Common myeloid progenitor, CD34-positive (primary cell): ENCODE results near the gene MMP15.
"Not testable (repeated sequence)": the region's sequence is repeated elsewhere in the genome, so short reads cannot be mapped to it uniquely, and the experiment has no call there.

Experiments
- CTCF ChIA-PET: fragments of 350-600 bp; sonication (Branson Sonifier 250); formaldehyde crosslinking; loops from one replicate; lab custom pipeline; 2021; ENCODE audit warnings: antibody characterized with exemption; lab: Charles Lee
- POLR2A ChIA-PET: fragments of 350-600 bp; sonication (Branson Sonifier 250); formaldehyde crosslinking; loops from one replicate; lab custom pipeline; 2021; ENCODE audit warnings: antibody characterized with exemption; lab: Charles Lee
- DNase-seq, 3 donors: peaks; one replicate each; pipeline versions ENCODE4 v3.0.0 to v3.0.0-alpha.2; 2013
- H3K27ac ChIP-seq, 2 experiments: 1 replicate in 1 of 2; 2 replicates in 1 of 2; pipeline ENCODE4 v1.7.0; 2013; ENCODE audit warnings: inconsistent platforms in 2 of 2, low read length in 2 of 2, mild to moderate bottlenecking in 2 of 2, low read depth in 1 of 2, moderate library complexity in 1 of 2; ENCODE audit not compliant: severe bottlenecking in 2 of 2, insufficient read depth in 1 of 2, poor library complexity in 1 of 2
- H3K27me3 ChIP-seq, 5 experiments: replicated peaks in 2 of 5; 1 replicate in 3 of 5; 2 replicates in 2 of 5; pipeline versions ENCODE4 v1.6.1 to v1.7.0; 2013; ENCODE audit warnings: low read length in 4 of 5, mild to moderate bottlenecking in 2 of 5, moderate library complexity in 2 of 5, inconsistent platforms in 1 of 5; ENCODE audit not compliant: insufficient read depth in 5 of 5, control insufficient read depth in 4 of 5
- H3K36me3 ChIP-seq, 4 experiments: 1 replicate in 2 of 4; 2 replicates in 2 of 4; pipeline versions ENCODE4 v1.6.1 to v1.7.0; 2013; ENCODE audit warnings: low read length in 3 of 4, control low read depth in 1 of 4, mild to moderate bottlenecking in 1 of 4; ENCODE audit not compliant: control insufficient read depth in 4 of 4, insufficient read depth in 4 of 4
- H3K4me1 ChIP-seq, 4 experiments: 1 replicate in 3 of 4; 2 replicates in 1 of 4; pipeline versions ENCODE4 v1.6.1 to v1.7.1; 2013; ENCODE audit warnings: low read length in 3 of 4, mild to moderate bottlenecking in 3 of 4, control low read depth in 1 of 4, inconsistent platforms in 1 of 4, moderate library complexity in 1 of 4; ENCODE audit not compliant: control insufficient read depth in 4 of 4, insufficient read depth in 4 of 4; ENCODE audit errors: control extremely low read depth in 1 of 4
- H3K4me3 ChIP-seq, 7 experiments: 1 replicate in 4 of 7; 2 replicates in 3 of 7; pipeline versions ENCODE4 v1.5.1 to v1.7.0; 2013; ENCODE audit warnings: mild to moderate bottlenecking in 7 of 7, low read length in 6 of 7, moderate library complexity in 6 of 7, inconsistent platforms in 2 of 7, low read depth in 2 of 7, control low read depth in 1 of 7; ENCODE audit not compliant: insufficient read depth in 4 of 7, control insufficient read depth in 1 of 7; ENCODE audit errors: extremely low read depth in 1 of 7
- H3K9me3 ChIP-seq, 5 experiments: 1 replicate in 4 of 5; 2 replicates in 1 of 5; pipeline versions ENCODE4 v1.6.1 to v1.7.1; 2013; ENCODE audit warnings: low read length in 4 of 5, mild to moderate bottlenecking in 2 of 5, inconsistent platforms in 1 of 5, low read depth in 1 of 5, moderate library complexity in 1 of 5; ENCODE audit not compliant: control insufficient read depth in 4 of 5, insufficient read depth in 2 of 5; ENCODE audit errors: control extremely low read depth in 1 of 5
- WGBS: methylation state at CpG from one replicate; pipeline ENCODE4 v1.1.5; 2013; ENCODE audit not compliant: insufficient coverage; 5-methylcytosine and 5-hydroxymethylcytosine counted together

Gene MMP15

GRCh38 chr16:58085171-58085570 lies 59.6 kb downstream of the MMP15 start:
- 91% methylated on average over 7 of the region's 11 CpGs for WGBS
- Histone ChIP-seq H3K27me3 (no peaks in the 10 kb centered on the region), H3K4me1 (peaks cover 0 to 7% (median 4%) of the 10 kb centered on the region in 4 experiments), H3K27ac (no peak overlapping the region), H3K4me3 (no peak overlapping the region), H3K36me3 (no peaks in the 10 kb centered on the region), H3K9me3 (no peaks in the 10 kb centered on the region)
- POLR2A ChIA-PET: no interaction called here
- no peak for DNase-seq
- CTCF ChIA-PET: no interaction called here

- POLR2A ChIA-PET: no interaction called here
- Histone ChIP-seq H3K4me1 (peaks cover 0 to 7% (median 4%) of the 10 kb centered on the region in 4 experiments), H3K27ac (no peak overlapping the region), H3K36me3 (no peaks in the 10 kb centered on the region), H3K9me3 (no peaks in the 10 kb centered on the region), H3K4me3 (no peak overlapping the region), H3K27me3 (no peaks in the 10 kb centered on the region)
- DNase-seq: no peak
- CTCF ChIA-PET: no interaction called here
- 79% methylated on average over 11 of the region's 21 CpGs for WGBS
Observed at GRCh38 chr16:58085584-58086251, 60.2 kb downstream of the MMP15 start.

GRCh38 chr16:58086381-58087208 lies 61.0 kb downstream of the MMP15 start:
- Histone ChIP-seq H3K9me3 (no peaks in the 10 kb centered on the region), H3K4me1 (peaks cover 0 to 2% (median under 1%) of the 10 kb centered on the region in 4 experiments), H3K4me3 (no peak overlapping the region), H3K36me3 (no peaks in the 10 kb centered on the region), H3K27ac (no peak overlapping the region), H3K27me3 (no peaks in the 10 kb centered on the region)
- DNase-seq: peak in 1 of 3 donors; percentile 22
- POLR2A ChIA-PET: no interaction called here
- CTCF ChIA-PET: no interaction called here
- 92% methylated on average over 18 of the region's 19 CpGs for WGBS

- Histone ChIP-seq H3K4me3 (no peak overlapping the region), H3K27ac (no peak overlapping the region), H3K27me3 (no peaks in the 10 kb centered on the region), H3K4me1 (no peaks in the 10 kb centered on the region), H3K36me3 (no peaks in the 10 kb centered on the region), H3K9me3 (no peaks in the 10 kb centered on the region)
- ChIA-PET CTCF (no interaction called here), POLR2A (no interaction called here)
- WGBS: 96% methylated on average over 23 of the region's 23 CpGs
- no peak for DNase-seq
Observed at GRCh38 chr16:58087209-58087913, 61.8 kb downstream of the MMP15 start.

GRCh38 chr16:58088091-58088490 lies 62.5 kb downstream of the MMP15 start:
- H3K4me3 ChIP-seq: no peak overlapping the region
- H3K36me3 ChIP-seq: no peaks in the 10 kb centered on the region
- WGBS: no CpG with 5 or more reads among the region's 9 CpGs
- no peaks in the 10 kb centered on the region for H3K27me3 ChIP-seq
- POLR2A ChIA-PET: no interaction called here
- no peaks in the 10 kb centered on the region for H3K9me3 ChIP-seq
- CTCF ChIA-PET: interaction anchor here (0.9 kb wide), 1 partner anchor 22 kb away, joined by 3 read pairs; no protein-coding TSS in a partner anchor
- H3K27ac ChIP-seq: no peak overlapping the region
- H3K4me1 ChIP-seq: no peaks in the 10 kb centered on the region
- no peak for DNase-seq

GRCh38 chr16:58090396-58090795 lies 64.8 kb downstream of the MMP15 start:
- H3K4me3 ChIP-seq, H3K4me1 ChIP-seq, H3K27me3 ChIP-seq, CTCF ChIA-PET, H3K9me3 ChIP-seq, DNase-seq, H3K27ac ChIP-seq, H3K36me3 ChIP-seq: not testable (repeated sequence)
- WGBS: 100% methylated on average over 1 of the region's 3 CpGs
- POLR2A ChIA-PET: interaction anchor here (0.6 kb wide), 1 partner anchor 21 kb away, joined by 3 read pairs; no protein-coding TSS in a partner anchor
